Measurements from ENCODE around the gene MT1F.

Gene MT1F

GRCh38 chr16:56649271-56649670, 8.5 kb upstream of the MT1F start:
- no peak overlapping the region for H3K27ac ChIP-seq
- TF ChIP-seq CTCF (conservative IDR thresholded peaks at IDR 0.05) = no peak

- no peak overlapping the region for H3K27ac ChIP-seq
- no peak for TF ChIP-seq CTCF (conservative IDR thresholded peaks at IDR 0.05)
These were observed 7.9 kb upstream of the MT1F start for GRCh38 chr16:56649820-56650219.

- no peak within 1 kb of the TSS for H3K27ac ChIP-seq
- TF ChIP-seq CTCF (conservative IDR thresholded peaks at IDR 0.05) = no peak
These were observed 6.2 kb upstream of the MT1F start, which contains the start of gene MT1B for GRCh38 chr16:56651586-56651985. TSS of gene MT1B (plus strand) at chr16:56651886. CDS start at chr16:56651954, 68 bp downstream.

GRCh38 chr16:56652600-56652999, 5.2 kb upstream of the MT1F start:
- no peak overlapping the region for H3K27ac ChIP-seq
- no peak for TF ChIP-seq CTCF (conservative IDR thresholded peaks at IDR 0.05)

- no peak for TF ChIP-seq CTCF (conservative IDR thresholded peaks at IDR 0.05)
- no peak overlapping the region for H3K27ac ChIP-seq
These were observed 4.5 kb upstream of the MT1F start for GRCh38 chr16:56653218-56653617.

- no peak for TF ChIP-seq CTCF (conservative IDR thresholded peaks at IDR 0.05)
- H3K27ac ChIP-seq = peak overlapping the region; percentile 51; the same call in 1 of the 2 replicates
These were observed 642 bp downstream of the MT1F start for GRCh38 chr16:56658327-56658875.

- no peak for TF ChIP-seq CTCF (conservative IDR thresholded peaks at IDR 0.05)
- no peak overlapping the region for H3K27ac ChIP-seq
These were observed 4.9 kb downstream of the MT1F start for GRCh38 chr16:56662357-56663354.
